Measurements from ENCODE around the gene BNC2. TPM values are rescaled to one million over a fixed set of nuclear protein-coding genes. Genes with fewer than 3 reads are reported as not detected.

BNC2 gene
- total RNA-seq, 1 experiment from 2014 or later: not detected

DNA sequence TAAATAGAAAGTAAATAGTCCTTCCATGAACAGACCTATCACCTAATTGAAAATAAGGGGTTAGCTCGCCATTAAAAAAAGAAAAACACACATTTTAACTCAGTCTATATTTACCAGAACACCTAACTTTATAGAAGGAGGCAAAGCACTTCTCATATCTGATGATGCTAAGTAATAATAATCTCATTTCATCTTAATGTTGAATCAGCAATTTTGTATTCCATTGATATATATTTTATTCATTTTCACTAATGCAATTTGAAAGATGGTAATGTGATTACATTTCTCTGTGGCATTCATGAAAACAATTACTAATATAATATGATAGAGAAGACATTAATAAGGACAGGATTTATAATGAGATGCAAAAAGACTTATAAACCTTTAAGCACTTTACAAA, 276.7 kb downstream of the BNC2 start:
- Mint-ChIP-seq H3K27ac (ENCODE audit: unreplicated experiment) (no peak overlapping the region), H3K27me3 (ENCODE audit: unreplicated experiment) (no peaks in the 10 kb centered on the region), H3K9me3 (ENCODE audit: low read depth, unreplicated experiment) (no peaks in the 10 kb centered on the region), H3K36me3 (ENCODE audit: insufficient read depth, unreplicated experiment) (no peaks in the 10 kb centered on the region), H3K4me1 (ENCODE audit: low read depth, unreplicated experiment) (no peaks in the 10 kb centered on the region), H3K4me3 (ENCODE audit: low read depth, unreplicated experiment) (no peak overlapping the region)
- no TSS peak for BruUV-seq (replicated peaks)
- intact Hi-C loops (cut with micrococcal nuclease; ENCODE audit: unreplicated experiment): no loop called here
- DNase-seq: no peak
- no peak for TF ChIP-seq CTCF (IDR thresholded peaks at IDR 0.05; ENCODE audit: unreplicated experiment)
- CTCF ChIA-PET: no interaction called here

DNA sequence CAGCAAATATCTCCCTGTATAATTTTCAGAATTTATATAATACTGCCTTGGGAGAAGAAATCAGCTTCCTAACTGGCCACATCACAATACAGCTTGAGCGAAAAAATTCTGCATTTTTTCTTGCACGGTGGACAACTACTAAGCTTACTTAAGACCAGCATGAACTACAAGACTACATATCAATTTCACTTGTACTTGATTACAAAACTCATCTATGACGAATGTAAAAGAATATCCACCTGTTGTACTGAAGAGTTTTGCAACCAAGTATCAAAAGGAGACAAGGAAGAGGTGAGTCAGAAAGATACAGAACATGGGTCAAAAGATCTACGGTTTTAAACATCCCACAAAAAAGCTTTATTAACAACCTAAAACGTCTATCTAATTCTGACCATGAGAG, 279.4 kb downstream of the BNC2 start:
- no peak for TF ChIP-seq CTCF (IDR thresholded peaks at IDR 0.05; ENCODE audit: unreplicated experiment)
- H3K27ac Mint-ChIP-seq (ENCODE audit: unreplicated experiment): no peak overlapping the region
- H3K4me1 Mint-ChIP-seq (ENCODE audit: low read depth, unreplicated experiment): no peaks in the 10 kb centered on the region
- H3K27me3 Mint-ChIP-seq (ENCODE audit: unreplicated experiment): no peaks in the 10 kb centered on the region
- H3K36me3 Mint-ChIP-seq (ENCODE audit: insufficient read depth, unreplicated experiment): no peaks in the 10 kb centered on the region
- no peak overlapping the region for H3K4me3 Mint-ChIP-seq (ENCODE audit: low read depth, unreplicated experiment)
- BruUV-seq (replicated peaks): no TSS peak
- no peak for DNase-seq
- CTCF ChIA-PET: no interaction called here
- H3K9me3 Mint-ChIP-seq (ENCODE audit: low read depth, unreplicated experiment): no peaks in the 10 kb centered on the region
- intact Hi-C loops (cut with micrococcal nuclease; ENCODE audit: unreplicated experiment): no loop called here

DNA sequence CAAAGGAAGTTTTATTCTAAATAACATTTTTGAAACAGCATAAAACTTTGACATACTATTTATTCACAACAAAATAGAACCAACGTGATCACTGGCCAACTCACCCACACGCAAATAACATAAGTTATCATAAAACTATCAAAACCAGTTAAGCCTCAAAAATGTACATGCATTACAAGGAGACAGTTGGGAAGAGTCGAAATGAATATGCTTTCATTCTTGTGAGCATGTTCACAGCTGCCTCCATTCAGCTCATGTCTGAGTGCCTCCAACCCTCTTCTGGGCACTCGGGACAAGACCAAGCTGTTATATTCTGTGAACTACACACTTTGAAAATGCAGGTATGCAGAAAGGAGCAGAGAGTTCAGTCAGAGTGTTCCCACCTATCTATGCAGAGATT, 284.9 kb downstream of the BNC2 start:
- intact Hi-C loops (cut with micrococcal nuclease; ENCODE audit: unreplicated experiment): no loop called here
- BruUV-seq (replicated peaks): no TSS peak
- no peaks in the 10 kb centered on the region for H3K27me3 Mint-ChIP-seq (ENCODE audit: unreplicated experiment)
- no peak overlapping the region for H3K4me3 Mint-ChIP-seq (ENCODE audit: low read depth, unreplicated experiment)
- CTCF ChIA-PET: no interaction called here
- no peak for DNase-seq
- no peak overlapping the region for H3K27ac Mint-ChIP-seq (ENCODE audit: unreplicated experiment)
- no peak for TF ChIP-seq CTCF (IDR thresholded peaks at IDR 0.05; ENCODE audit: unreplicated experiment)
- no peaks in the 10 kb centered on the region for H3K9me3 Mint-ChIP-seq (ENCODE audit: low read depth, unreplicated experiment)
- no peaks in the 10 kb centered on the region for H3K4me1 Mint-ChIP-seq (ENCODE audit: low read depth, unreplicated experiment)
- H3K36me3 Mint-ChIP-seq (ENCODE audit: insufficient read depth, unreplicated experiment): no peaks in the 10 kb centered on the region

- no TSS peak for BruUV-seq (replicated peaks)
- CTCF ChIA-PET: no interaction called here
- intact Hi-C loops (cut with micrococcal nuclease; ENCODE audit: unreplicated experiment): no loop called here
- DNase-seq: no peak
- Mint-ChIP-seq H3K4me1 (ENCODE audit: low read depth, unreplicated experiment) (no peaks in the 10 kb centered on the region), H3K9me3 (ENCODE audit: low read depth, unreplicated experiment) (no peaks in the 10 kb centered on the region), H3K27ac (ENCODE audit: unreplicated experiment) (no peak overlapping the region), H3K4me3 (ENCODE audit: low read depth, unreplicated experiment) (no peak overlapping the region), H3K27me3 (ENCODE audit: unreplicated experiment) (no peaks in the 10 kb centered on the region), H3K36me3 (ENCODE audit: insufficient read depth, unreplicated experiment) (no peaks in the 10 kb centered on the region)
- no peak for TF ChIP-seq CTCF (IDR thresholded peaks at IDR 0.05; ENCODE audit: unreplicated experiment)
These were observed 290.5 kb downstream of the BNC2 start for GRCh38 chr9:16579872-16580432.

DNA sequence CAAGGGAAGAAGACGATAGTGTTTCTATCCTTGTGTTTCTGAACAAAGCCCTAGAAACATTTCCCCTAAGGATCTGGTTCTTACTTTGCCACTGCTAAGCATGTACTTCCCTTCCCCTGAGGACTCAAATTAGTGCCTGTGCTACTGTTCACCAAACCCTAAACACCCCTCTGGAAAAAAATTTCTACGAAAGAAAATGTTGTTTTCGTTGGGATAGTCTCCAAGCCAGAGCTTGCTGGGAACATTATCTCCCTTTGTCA, 294.6 kb downstream of the BNC2 start:
- no TSS peak for BruUV-seq (replicated peaks)
- H3K9me3 Mint-ChIP-seq (ENCODE audit: low read depth, unreplicated experiment): no peaks in the 10 kb centered on the region
- H3K4me3 Mint-ChIP-seq (ENCODE audit: low read depth, unreplicated experiment): no peak overlapping the region
- no peaks in the 10 kb centered on the region for H3K27me3 Mint-ChIP-seq (ENCODE audit: unreplicated experiment)
- peaks cover 18% of the 10 kb centered on the region for H3K4me1 Mint-ChIP-seq (ENCODE audit: low read depth, unreplicated experiment)
- H3K36me3 Mint-ChIP-seq (ENCODE audit: insufficient read depth, unreplicated experiment): no peaks in the 10 kb centered on the region
- DNase-seq: no peak
- no peak for TF ChIP-seq CTCF (IDR thresholded peaks at IDR 0.05; ENCODE audit: unreplicated experiment)
- intact Hi-C loops (cut with micrococcal nuclease; ENCODE audit: unreplicated experiment): no loop called here
- no peak overlapping the region for H3K27ac Mint-ChIP-seq (ENCODE audit: unreplicated experiment)
- CTCF ChIA-PET: no interaction called here

All from Calu3 (cell line).